H9 (cell line): ENCODE results near the gene PCSK1. TPM values are rescaled to one million over a fixed set of nuclear protein-coding genes. Genes with fewer than 3 reads are reported as not detected.

ENCODE experiments used
- DNase-seq: peaks from one replicate; pipeline ENCODE4 v3.0.0-alpha.2; 2017
- H2AFZ ChIP-seq: one replicate; pipeline ENCODE4 v1.6.1; 2013; ENCODE audit warnings: mild to moderate bottlenecking, low read length, control low read depth, moderate library complexity
- H2AK5ac ChIP-seq: 2 replicates; pipeline ENCODE4 v1.6.1; 2013; ENCODE audit warnings: low read length, control low read depth, mixed read lengths; ENCODE audit not compliant: insufficient read length
- H2BK120ac ChIP-seq: one replicate; pipeline ENCODE4 v1.6.1; 2013; ENCODE audit warnings: low read depth, mild to moderate bottlenecking, low read length, control low read depth, inconsistent platforms; ENCODE audit not compliant: poor library complexity, severe bottlenecking
- H2BK12ac ChIP-seq: 2 replicates; pipeline ENCODE4 v1.6.1; 2013; ENCODE audit warnings: low read length, control low read depth, mixed read lengths, low read depth; ENCODE audit not compliant: insufficient read length
- H2BK15ac ChIP-seq: 2 replicates; pipeline ENCODE4 v1.6.1; 2013; ENCODE audit warnings: low read depth, low read length, control low read depth
- H2BK20ac ChIP-seq: one replicate; pipeline ENCODE4 v1.6.1; 2013; ENCODE audit warnings: low read depth, mild to moderate bottlenecking, low read length, control low read depth, inconsistent platforms; ENCODE audit not compliant: poor library complexity, severe bottlenecking
- H2BK5ac ChIP-seq: 2 replicates; pipeline ENCODE4 v1.6.1; 2013; ENCODE audit warnings: low read length, control low read depth, mixed read lengths; ENCODE audit not compliant: insufficient read length
- H3K14ac ChIP-seq: 2 replicates; pipeline ENCODE4 v1.6.1; 2013; ENCODE audit warnings: low read length, control low read depth; ENCODE audit not compliant: insufficient read depth
- H3K18ac ChIP-seq: 2 replicates; pipeline ENCODE4 v1.6.1; 2013; ENCODE audit warnings: low read depth, mild to moderate bottlenecking, mixed read lengths, low read length, control low read depth; ENCODE audit not compliant: insufficient read length
- H3K23ac ChIP-seq: 2 replicates; pipeline ENCODE4 v1.6.1; 2013; ENCODE audit warnings: low read length, control low read depth, mixed read lengths, low read depth; ENCODE audit not compliant: insufficient read length
- H3K23me2 ChIP-seq: 2 replicates; pipeline ENCODE4 v1.6.1; 2013; ENCODE audit warnings: low read depth, mild to moderate bottlenecking, mixed read lengths, low read length, control low read depth; ENCODE audit not compliant: insufficient read length, poor library complexity, severe bottlenecking
- H3K27ac ChIP-seq: 2 replicates; pipeline ENCODE4 v1.5.1; 2013; ENCODE audit warnings: low read length, control low read depth, mixed read lengths, low read depth; ENCODE audit not compliant: insufficient read length
- H3K27me3 ChIP-seq: 2 replicates; pipeline ENCODE4 v1.6.1; 2013; ENCODE audit warnings: low read length, control low read depth, inconsistent platforms; ENCODE audit not compliant: insufficient read depth
- H3K4ac ChIP-seq: 2 replicates; pipeline ENCODE4 v1.6.1; 2013; ENCODE audit warnings: low read depth, mild to moderate bottlenecking, control low read depth, inconsistent platforms, low read length, moderate library complexity
- H3K4me1 ChIP-seq: 2 replicates; pipeline ENCODE4 v1.6.1; 2013; ENCODE audit warnings: low read length, control low read depth, inconsistent platforms; ENCODE audit not compliant: insufficient read depth
- H3K4me2 ChIP-seq: 2 replicates; pipeline ENCODE4 v1.6.1; 2013; ENCODE audit warnings: low read length, control low read depth, mixed read lengths; ENCODE audit not compliant: insufficient read length, insufficient read depth
- H3K56ac ChIP-seq: 2 replicates; pipeline ENCODE4 v1.6.1; 2013; ENCODE audit warnings: low read depth, mild to moderate bottlenecking, mixed read lengths, low read length, control low read depth; ENCODE audit not compliant: insufficient read length
- H3K79me1 ChIP-seq: 2 replicates; pipeline ENCODE4 v1.6.1; 2013; ENCODE audit warnings: low read depth, mild to moderate bottlenecking, moderate library complexity, low read length, control low read depth, inconsistent platforms; ENCODE audit not compliant: insufficient read depth, poor library complexity, severe bottlenecking
- H3K79me2 ChIP-seq: 2 replicates; pipeline ENCODE4 v1.6.1; 2013; ENCODE audit warnings: low read length, control low read depth, inconsistent platforms; ENCODE audit not compliant: insufficient read depth
- H3K9ac ChIP-seq: 2 replicates; pipeline ENCODE4 v1.6.1; 2013; ENCODE audit warnings: low read length, control low read depth, mixed read lengths; ENCODE audit not compliant: insufficient read length; ENCODE audit errors: extremely low read depth
- H3K9me3 ChIP-seq: one replicate; pipeline ENCODE4 v1.6.1; 2013; ENCODE audit warnings: low read depth, low read length, inconsistent platforms; ENCODE audit not compliant: control insufficient read depth
- H3T11ph ChIP-seq: one replicate; pipeline ENCODE4 v1.6.1; 2013; ENCODE audit warnings: mild to moderate bottlenecking, low read length, control low read depth, inconsistent platforms
- H4K20me1 ChIP-seq: one replicate; pipeline ENCODE4 v1.6.1; 2013; ENCODE audit not compliant: control insufficient read depth, insufficient read length, insufficient read depth
- H4K5ac ChIP-seq: 2 replicates; pipeline ENCODE4 v1.6.1; 2013; ENCODE audit warnings: low read depth, mild to moderate bottlenecking, mixed read lengths, low read length, control low read depth; ENCODE audit not compliant: insufficient read length
- H4K8ac ChIP-seq: replicated peaks from 2 replicates; pipeline ENCODE4 v1.6.1; 2013; ENCODE audit warnings: low read length, control low read depth, mixed read lengths, low read depth; ENCODE audit not compliant: insufficient read length
- H4K91ac ChIP-seq: 2 replicates; pipeline ENCODE4 v1.6.1; 2013; ENCODE audit warnings: low read depth, mild to moderate bottlenecking, moderate library complexity, mixed read lengths, low read length, control low read depth; ENCODE audit not compliant: insufficient read length
- H3K27ac Mint-ChIP-seq, 3 experiments: 2 replicates in 2 of 3; 3 replicates in 1 of 3; pipeline ENCODE4 v1.8.0; 2020 to 2021; ENCODE audit warnings: mixed read lengths in 3 of 3, mild to moderate bottlenecking in 1 of 3, moderate library complexity in 1 of 3
- H3K27me3 Mint-ChIP-seq: 2 replicates; pipeline ENCODE4 v1.8.0; 2021; ENCODE audit warnings: low read depth, mild to moderate bottlenecking, moderate library complexity, mixed read lengths
- H3K36me3 Mint-ChIP-seq, 3 experiments: 2 replicates in 2 of 3; 3 replicates in 1 of 3; pipeline ENCODE4 v1.8.0; 2020 to 2021; ENCODE audit warnings: low read depth in 3 of 3, mixed read lengths in 3 of 3; ENCODE audit not compliant: insufficient read depth in 1 of 3
- H3K4me1 Mint-ChIP-seq, 2 experiments: 2 replicates each; pipeline ENCODE4 v1.8.0; 2020; ENCODE audit warnings: mixed read lengths in 2 of 2
- H3K4me3 Mint-ChIP-seq, 2 experiments: 2 replicates in 1 of 2; 3 replicates in 1 of 2; pipeline ENCODE4 v1.8.0; 2020 to 2021; ENCODE audit warnings: mild to moderate bottlenecking in 2 of 2, mixed read lengths in 2 of 2, moderate library complexity in 1 of 2
- H3K9me3 Mint-ChIP-seq, 2 experiments: 2 replicates in 1 of 2; 3 replicates in 1 of 2; pipeline ENCODE4 v1.8.0; 2020; ENCODE audit warnings: mild to moderate bottlenecking in 2 of 2, mixed read lengths in 2 of 2, moderate library complexity in 1 of 2
- CTCF ChIP-seq: fragments of 200-600 bp; sonication (generic); conservative IDR thresholded peaks from 3 replicates; pipeline ENCODE4 v1.8.0; 2021; ENCODE audit warnings: antibody characterized with exemption, mild to moderate bottlenecking
- WGBS: extraction: QIAGEN DNeasy Blood & Tissue Kit; methylation state at CpG from one replicate; pipeline ENCODE4 v1.1.7; 2013; ENCODE audit warnings: missing lambda C conversion rate, low lambda C conversion rate, mixed read lengths; ENCODE audit not compliant: insufficient read length; ENCODE audit errors: extremely low coverage; 5-methylcytosine and 5-hydroxymethylcytosine counted together
- total RNA-seq: library from RNA; stranded (reverse); gene quantifications from 2 replicates; pipeline ENCODE4 v1.2.1, GENCODE V29; 2021

The PCSK1 gene
- total RNA-seq, 1 experiment from 2014 or later: 2.9 TPM

GRCh38 chr5:96347502-96348292 lies 85.4 kb downstream of the PCSK1 start:
- H3K27ac Mint-ChIP-seq: no peak overlapping the region
- no peak overlapping the region for H4K91ac ChIP-seq

More at GRCh38 chr5:96347502-96348292, 85.4 kb downstream of the PCSK1 start:
- Mint-ChIP-seq H3K27me3 (no peaks in the 10 kb centered on the region), H3K36me3 (no peaks in the 10 kb centered on the region), H3K4me1 (no peaks in the 10 kb centered on the region), H3K9me3 (no peaks in the 10 kb centered on the region), H3K4me3 (no peak overlapping the region)
- no peak overlapping the region for H3K14ac ChIP-seq
- H2AFZ ChIP-seq: no peak overlapping the region
- no peak overlapping the region for H4K5ac ChIP-seq
- no peak overlapping the region for H3K4ac ChIP-seq
- H3T11ph ChIP-seq: no peak overlapping the region
- no peak overlapping the region for H2BK20ac ChIP-seq
- H3K9me3 ChIP-seq: no peaks in the 10 kb centered on the region
- H3K27ac ChIP-seq: no peak overlapping the region
- H4K20me1 ChIP-seq: no peaks in the 10 kb centered on the region
- H2BK12ac ChIP-seq: no peak overlapping the region
- no peak overlapping the region for H2AK5ac ChIP-seq
- no peak overlapping the region for H2BK5ac ChIP-seq
- no peaks in the 10 kb centered on the region for H3K79me1 ChIP-seq
- no peak overlapping the region for H3K56ac ChIP-seq
- H3K23me2 ChIP-seq: no peaks in the 10 kb centered on the region
- no peak overlapping the region for H4K8ac ChIP-seq
- H3K4me2 ChIP-seq: no peak overlapping the region
- H3K9ac ChIP-seq: no peak overlapping the region
- no peak for DNase-seq
- no peaks in the 10 kb centered on the region for H3K79me2 ChIP-seq
- H3K4me1 ChIP-seq: no peaks in the 10 kb centered on the region
- H3K23ac ChIP-seq: no peak overlapping the region
- no peak overlapping the region for H2BK15ac ChIP-seq
- no peaks in the 10 kb centered on the region for H3K27me3 ChIP-seq
- H2BK120ac ChIP-seq: no peak overlapping the region
- WGBS: no CpG with 5 or more reads among the region's 4 CpGs
- no peak for TF ChIP-seq CTCF
- H3K18ac ChIP-seq: no peak overlapping the region
